D721Med (cell line): ENCODE measurements around the gene MRGPRD.

ENCODE experiments used
- DNase-seq: peaks from one replicate; pipeline ENCODE4 v3.0.0; 2011; ENCODE audit warnings: low spot score; ENCODE audit not compliant: insufficient read length
- FAIRE-seq: peaks from 2 replicates; lab custom pipeline; 2011; peaks lifted over from hg19 to GRCh38; lab: Jason Lieb, UNC
- CTCF ChIP-seq: IDR thresholded peaks from 2 replicates; pipeline ENCODE4 v1.5.1; 2012; ENCODE audit warnings: mild to moderate bottlenecking, control low read depth; ENCODE audit not compliant: insufficient read depth; ENCODE audit errors: missing control alignments

Gene MRGPRD

GRCh38 chr11:68959465-68960293, 21.1 kb downstream of the MRGPRD start:
- no peak for FAIRE-seq
- DNase-seq = no peak
- no peak for TF ChIP-seq CTCF

- no peak for DNase-seq
- TF ChIP-seq CTCF = no peak
- no peak for FAIRE-seq
Measured at GRCh38 chr11:68958211-68958610, 22.6 kb downstream of the MRGPRD start.

- FAIRE-seq = no peak
- no peak for DNase-seq
Measured at GRCh38 chr11:68956547-68957254, 24.1 kb downstream of the MRGPRD start.

GRCh38 chr11:68956142-68956541, 24.6 kb downstream of the MRGPRD start:
- TF ChIP-seq CTCF = no peak
- FAIRE-seq (no peak), DNase-seq (no peak)

More at GRCh38 chr11:68956547-68957254, 24.1 kb downstream of the MRGPRD start:
- no peak for TF ChIP-seq CTCF

- no peak for TF ChIP-seq CTCF
- no peak for DNase-seq
- FAIRE-seq = no peak
Measured at GRCh38 chr11:68955607-68955958, 25.2 kb downstream of the MRGPRD start.

GRCh38 chr11:68954836-68955606, 25.8 kb downstream of the MRGPRD start:
- no peak for FAIRE-seq
- DNase-seq = no peak
- TF ChIP-seq CTCF = no peak
